ENCODE data around the gene SLC39A7. TPM values are rescaled to one million over a fixed set of nuclear protein-coding genes. Genes with fewer than 3 reads are reported as not detected.

Gene SLC39A7
- 31.7 and 35.2 TPM in 2 replicates for total RNA-seq

- peaks cover 63% of the 10 kb centered on the region for H3K36me3 Mint-ChIP-seq (ENCODE audit: low read depth)
- TF ChIP-seq CTCF (IDR thresholded peaks at IDR 0.05) = no peak
- POLR2A ChIA-PET = interaction anchor here (0.7 to 3.4 kb wide), 17 partner anchors 8 to 1554 kb away, joined by 3 to 36 read pairs (median 6); partner anchors contain the start of genes CUTA, RGL2, RING1 and RPS18
These were observed at the start of gene SLC39A7, which contains the start of gene RXRB for GRCh38 chr6:33200219-33201146. Gene SLC39A7, plus strand, starts transcription at chr6:33200867. Its CDS starts 379 bp downstream, at chr6:33201246. Gene RXRB, minus strand, starts transcription at chr6:33200665. Its CDS starts 189 bp downstream, at chr6:33200476.

GRCh38 chr6:33151050-33151449 lies 49.6 kb upstream of the SLC39A7 start:
- TF ChIP-seq CTCF (IDR thresholded peaks at IDR 0.05) = no peak
- intact Hi-C loops (cut with micrococcal nuclease) = no loop called here
- Mint-ChIP-seq H3K9me3 (peaks cover 2% of the 10 kb centered on the region), H3K27me3 (peaks cover 9% of the 10 kb centered on the region), H3K36me3 (ENCODE audit: low read depth) (no peaks in the 10 kb centered on the region), H3K27ac (no peak overlapping the region), H3K4me3 (no peak overlapping the region), H3K4me1 (peaks cover 5% of the 10 kb centered on the region)
- DNase-seq = no peak
- ChIA-PET CTCF (interaction anchor here (0.9 to 6.9 kb wide), 8 partner anchors 9 to 152 kb away, joined by 3 to 58 read pairs (median 8); no protein-coding TSS in a partner anchor), POLR2A (interaction anchor here (0.6 to 0.8 kb wide), 3 partner anchors 16 to 139 kb away, joined by 3 to 9 read pairs (median 3); no protein-coding TSS in a partner anchor)
- ATAC-seq (ENCODE audit: low read depth) = no peak

More at GRCh38 chr6:33200219-33201146, at the start of gene SLC39A7, which contains the start of gene RXRB:
- H3K4me1 Mint-ChIP-seq = peaks cover 75% of the 10 kb centered on the region
- intact Hi-C loops (cut with micrococcal nuclease) = loop anchor here (1.0 to 10.0 kb wide), 13 partner anchors 8 to 1226 kb away; partner anchors contain the start of genes AGPAT1, CUTA, DXO and HLA-DOA
- H3K27ac Mint-ChIP-seq = peak within 1 kb of the TSS; percentile 96
- no peaks in the 10 kb centered on the region for H3K27me3 Mint-ChIP-seq
- DNase-seq = peak; percentile 89
- CTCF ChIA-PET = no interaction called here
- peak; percentile 74 for ATAC-seq (ENCODE audit: low read depth)
- peak within 1 kb of the TSS; percentile 99 for H3K4me3 Mint-ChIP-seq
- no peaks in the 10 kb centered on the region for H3K9me3 Mint-ChIP-seq

GRCh38 chr6:33154349-33154748 lies 46.3 kb upstream of the SLC39A7 start:
- Mint-ChIP-seq H3K9me3 (peaks cover 2% of the 10 kb centered on the region), H3K4me3 (no peak overlapping the region), H3K36me3 (ENCODE audit: low read depth) (no peaks in the 10 kb centered on the region), H3K4me1 (peaks cover 2% of the 10 kb centered on the region), H3K27ac (no peak overlapping the region), H3K27me3 (peaks cover 10% of the 10 kb centered on the region)
- ATAC-seq (ENCODE audit: low read depth) (no peak), DNase-seq (no peak)
- POLR2A ChIA-PET = no interaction called here
- CTCF ChIA-PET = interaction anchor here (1.4 kb wide), 1 partner anchor 9 kb away, joined by 4 read pairs; no protein-coding TSS in a partner anchor
- intact Hi-C loops (cut with micrococcal nuclease) = no loop called here
- TF ChIP-seq CTCF (IDR thresholded peaks at IDR 0.05) = no peak

GRCh38 chr6:33156561-33156960 lies 44.1 kb upstream of the SLC39A7 start:
- Mint-ChIP-seq H3K4me1 (peaks cover 7% of the 10 kb centered on the region), H3K27me3 (peaks cover 6% of the 10 kb centered on the region), H3K4me3 (no peak overlapping the region), H3K9me3 (peaks cover 2% of the 10 kb centered on the region), H3K36me3 (ENCODE audit: low read depth) (no peaks in the 10 kb centered on the region), H3K27ac (no peak overlapping the region)
- DNase-seq = no peak
- CTCF ChIA-PET = interaction anchor here (0.9 to 1.4 kb wide), 3 partner anchors 19 to 143 kb away, joined by 3 to 9 read pairs (median 3); no protein-coding TSS in a partner anchor
- POLR2A ChIA-PET = no interaction called here
- intact Hi-C loops (cut with micrococcal nuclease) = no loop called here
- no peak for ATAC-seq (ENCODE audit: low read depth)
- TF ChIP-seq CTCF (IDR thresholded peaks at IDR 0.05) = no peak

- DNase-seq = no peak
- Mint-ChIP-seq H3K9me3 (no peaks in the 10 kb centered on the region), H3K4me3 (no peak overlapping the region), H3K27ac (no peak overlapping the region), H3K27me3 (peaks cover 6% of the 10 kb centered on the region), H3K36me3 (ENCODE audit: low read depth) (no peaks in the 10 kb centered on the region), H3K4me1 (peaks cover 11% of the 10 kb centered on the region)
- ATAC-seq (ENCODE audit: low read depth) = no peak
- POLR2A ChIA-PET = no interaction called here
- CTCF ChIA-PET = interaction anchor here (0.9 to 1.4 kb wide), 4 partner anchors 15 to 144 kb away, joined by 3 to 9 read pairs (median 4); no protein-coding TSS in a partner anchor
- TF ChIP-seq CTCF (IDR thresholded peaks at IDR 0.05) = no peak
- intact Hi-C loops (cut with micrococcal nuclease) = no loop called here
These were observed 43.7 kb upstream of the SLC39A7 start for GRCh38 chr6:33156964-33157363.

Data from activated B cell treated with CpG ODN at 0.5 μM for 24 hours (primary cell).